PFSK-1 (cell line): ENCODE measurements around the gene POLR3F.

Experiments used
- FOXP2 ChIP-seq: optimal IDR thresholded peaks from 2 replicates; pipeline ENCODE3; 2011; ENCODE audit warnings: borderline replicate concordance, control low read depth, inconsistent platforms; ENCODE audit not compliant: insufficient read depth; ENCODE audit errors: extremely low read length, extremely low read depth
- POLR2AphosphoS5 ChIP-seq: IDR thresholded peaks from 2 replicates; pipeline ENCODE4 v1.6.1; 2012; ENCODE audit warnings: low read depth, mild to moderate bottlenecking, control low read depth, low read length, moderate library complexity
- SIN3A ChIP-seq: IDR thresholded peaks from 2 replicates; pipeline ENCODE4 v1.6.1; 2012; ENCODE audit warnings: mild to moderate bottlenecking, low read length, moderate library complexity, borderline replicate concordance; ENCODE audit not compliant: insufficient read depth
- TAF1 ChIP-seq: IDR thresholded peaks from 2 replicates; pipeline ENCODE4 v1.6.1; 2012; ENCODE audit warnings: low read length, control low read depth, borderline replicate concordance; ENCODE audit not compliant: insufficient read depth
- TF ChIP-seq, protein P1 (sequence below), 2 experiments: IDR thresholded peaks; 2 replicates each; pipeline versions ENCODE4 v1.6.1 to v1.8.0; 2011 to 2012; ENCODE audit warnings: low read depth in 2 of 2, low read length in 2 of 2, control low read depth in 1 of 2, inconsistent platforms in 1 of 2, mild to moderate bottlenecking in 1 of 2, moderate library complexity in 1 of 2; ENCODE audit not compliant: insufficient read depth in 1 of 2

POLR3F gene

DNA sequence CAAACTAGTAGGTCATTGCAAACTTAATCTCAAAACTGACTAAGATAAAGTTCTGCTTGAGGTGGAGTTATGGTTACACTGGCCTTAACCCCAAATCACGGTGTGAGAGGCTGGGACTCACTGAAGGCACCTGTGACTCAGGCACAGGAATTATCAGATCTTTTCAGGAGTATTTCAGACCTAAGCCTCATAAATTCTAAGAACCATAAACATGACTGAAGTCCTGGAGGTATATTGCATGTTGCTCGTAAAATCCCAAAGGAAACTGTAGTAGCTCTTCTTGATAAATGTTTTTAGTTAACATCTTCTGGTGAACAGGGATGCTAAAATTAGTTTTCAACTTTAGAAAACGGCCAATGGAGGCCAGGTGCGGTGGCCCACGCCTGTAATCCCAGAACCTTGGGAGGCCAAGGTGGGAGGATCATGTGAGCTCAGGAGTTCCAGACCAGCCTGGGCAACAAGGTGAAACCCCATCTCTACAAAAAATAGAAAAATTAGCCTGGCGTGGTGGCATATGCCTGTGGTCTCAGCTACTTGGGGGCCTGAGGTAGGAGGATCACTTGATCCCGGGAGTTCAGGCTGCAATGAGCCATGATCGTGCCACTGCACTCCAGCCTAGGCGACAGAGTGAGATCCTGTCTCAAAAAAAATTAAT lies 36.9 kb upstream of the POLR3F start:
- no peak for TF ChIP-seq SIN3A
- TF ChIP-seq POLR2AphosphoS5, result no peak

DNA sequence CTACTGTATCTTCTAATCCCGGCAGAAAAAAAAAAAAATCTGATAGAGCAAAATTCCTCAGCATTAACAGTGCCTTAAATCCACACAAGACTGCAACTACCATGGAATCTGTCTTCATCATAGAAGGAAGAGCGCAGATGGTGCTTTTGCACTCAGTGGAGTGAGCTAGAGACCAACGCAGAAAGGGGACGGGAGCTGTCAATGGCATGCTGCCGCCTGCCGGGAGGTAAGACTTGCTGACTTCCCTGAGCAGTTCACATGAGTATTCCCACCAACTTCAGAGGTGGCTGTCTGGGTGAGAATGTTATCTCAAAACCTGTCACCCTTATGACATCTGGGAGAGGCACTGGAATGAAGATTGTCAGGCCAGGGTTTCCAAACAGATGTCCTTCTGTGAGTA lies 36.0 kb upstream of the POLR3F start:
- TF ChIP-seq TAF1, result no peak
- TF ChIP-seq SIN3A, result no peak
- no peak for TF ChIP-seq FOXP2
- TF ChIP-seq, protein P1, sequence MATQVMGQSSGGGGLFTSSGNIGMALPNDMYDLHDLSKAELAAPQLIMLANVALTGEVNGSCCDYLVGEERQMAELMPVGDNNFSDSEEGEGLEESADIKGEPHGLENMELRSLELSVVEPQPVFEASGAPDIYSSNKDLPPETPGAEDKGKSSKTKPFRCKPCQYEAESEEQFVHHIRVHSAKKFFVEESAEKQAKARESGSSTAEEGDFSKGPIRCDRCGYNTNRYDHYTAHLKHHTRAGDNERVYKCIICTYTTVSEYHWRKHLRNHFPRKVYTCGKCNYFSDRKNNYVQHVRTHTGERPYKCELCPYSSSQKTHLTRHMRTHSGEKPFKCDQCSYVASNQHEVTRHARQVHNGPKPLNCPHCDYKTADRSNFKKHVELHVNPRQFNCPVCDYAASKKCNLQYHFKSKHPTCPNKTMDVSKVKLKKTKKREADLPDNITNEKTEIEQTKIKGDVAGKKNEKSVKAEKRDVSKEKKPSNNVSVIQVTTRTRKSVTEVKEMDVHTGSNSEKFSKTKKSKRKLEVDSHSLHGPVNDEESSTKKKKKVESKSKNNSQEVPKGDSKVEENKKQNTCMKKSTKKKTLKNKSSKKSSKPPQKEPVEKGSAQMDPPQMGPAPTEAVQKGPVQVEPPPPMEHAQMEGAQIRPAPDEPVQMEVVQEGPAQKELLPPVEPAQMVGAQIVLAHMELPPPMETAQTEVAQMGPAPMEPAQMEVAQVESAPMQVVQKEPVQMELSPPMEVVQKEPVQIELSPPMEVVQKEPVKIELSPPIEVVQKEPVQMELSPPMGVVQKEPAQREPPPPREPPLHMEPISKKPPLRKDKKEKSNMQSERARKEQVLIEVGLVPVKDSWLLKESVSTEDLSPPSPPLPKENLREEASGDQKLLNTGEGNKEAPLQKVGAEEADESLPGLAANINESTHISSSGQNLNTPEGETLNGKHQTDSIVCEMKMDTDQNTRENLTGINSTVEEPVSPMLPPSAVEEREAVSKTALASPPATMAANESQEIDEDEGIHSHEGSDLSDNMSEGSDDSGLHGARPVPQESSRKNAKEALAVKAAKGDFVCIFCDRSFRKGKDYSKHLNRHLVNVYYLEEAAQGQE (IDR thresholded peaks at IDR 0.05; ENCODE audit: insufficient read depth in 1 of 2, low read depth in 2 of 2, low read length in 2 of 2), result no peak
- no peak for TF ChIP-seq POLR2AphosphoS5

GRCh38 chr20:18436847-18437246 lies 30.3 kb upstream of the POLR3F start:
- TF ChIP-seq SIN3A, result no peak
- TF ChIP-seq FOXP2, result no peak
- no peak for TF ChIP-seq TAF1
- TF ChIP-seq, protein P1 (IDR thresholded peaks at IDR 0.05; ENCODE audit: insufficient read depth in 1 of 2, low read depth in 2 of 2, low read length in 2 of 2), result no peak
- TF ChIP-seq POLR2AphosphoS5, result no peak

DNA sequence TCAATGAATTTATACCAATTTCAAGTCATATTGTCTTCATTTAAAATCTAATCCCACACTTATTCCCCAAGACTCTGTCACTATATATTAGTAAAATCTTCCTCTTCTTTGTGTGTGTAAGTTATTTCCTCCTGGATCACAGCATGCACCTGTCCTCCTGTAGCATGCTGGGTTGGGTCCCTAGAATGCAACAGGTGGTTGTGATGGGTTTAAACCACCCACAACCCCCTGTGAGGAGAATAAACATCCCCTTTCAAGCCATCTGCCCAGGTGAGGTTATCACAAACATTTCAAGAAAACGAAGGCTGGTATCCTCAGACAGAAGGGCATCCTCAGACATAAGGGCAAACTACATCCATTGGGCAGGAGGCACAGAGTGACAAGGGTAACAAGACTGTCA lies 26.8 kb upstream of the POLR3F start:
- TF ChIP-seq, protein P1 (IDR thresholded peaks at IDR 0.05; ENCODE audit: insufficient read depth in 1 of 2, low read depth in 2 of 2, low read length in 2 of 2), result no peak
- TF ChIP-seq TAF1, result no peak

DNA sequence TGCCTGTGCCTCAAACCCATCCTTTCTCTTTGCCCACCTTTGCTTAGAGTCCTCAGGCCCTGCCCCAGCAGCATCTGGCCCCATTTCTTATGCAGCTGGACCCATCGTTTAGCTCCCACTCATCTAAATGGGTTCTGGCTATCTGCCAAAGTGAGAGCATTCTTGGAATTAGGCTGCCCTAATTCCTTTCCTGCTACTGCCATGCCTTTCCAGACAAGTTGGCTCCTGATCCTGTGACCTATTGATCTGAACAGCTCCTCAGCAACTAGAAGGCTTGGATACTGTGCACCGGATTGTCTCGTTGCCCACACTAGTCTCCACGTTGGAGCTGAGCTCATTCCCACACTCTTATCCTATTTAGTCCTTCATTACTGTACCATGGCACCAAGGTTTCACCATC lies 23.3 kb upstream of the POLR3F start:
- TF ChIP-seq TAF1 (no peak), POLR2AphosphoS5 (no peak)

DNA sequence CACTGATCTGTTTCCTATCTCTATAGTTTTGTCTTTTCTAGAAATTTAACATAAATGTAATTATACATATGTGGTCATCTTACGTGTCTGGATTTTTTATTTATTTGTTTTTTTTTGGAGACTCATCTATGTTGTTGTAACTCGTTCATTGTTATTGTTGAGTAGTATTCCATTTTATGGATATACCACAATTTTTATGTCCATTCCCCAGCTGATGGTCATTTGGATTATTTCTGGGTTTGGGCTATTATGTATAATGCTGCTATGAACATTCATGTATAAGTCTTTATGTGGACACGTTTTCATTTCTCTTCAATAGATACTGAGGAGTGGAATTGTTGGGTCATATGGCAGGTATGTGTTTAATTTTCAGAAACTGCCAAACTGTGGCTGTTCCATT lies 10.6 kb upstream of the POLR3F start:
- TF ChIP-seq, protein P1 (IDR thresholded peaks at IDR 0.05; ENCODE audit: insufficient read depth in 1 of 2, low read depth in 2 of 2, low read length in 2 of 2), result no peak
- TF ChIP-seq SIN3A (no peak), POLR2AphosphoS5 (no peak), TAF1 (no peak), FOXP2 (no peak)
